ENCODE measurements around the gene TCF12.
"Not testable (repeated sequence)": the region's sequence is repeated elsewhere in the genome, so short reads cannot be mapped to it uniquely, and the experiment has no call there.

Gene TCF12

GRCh38 chr15:57097919-57098543 lies 179.6 kb downstream of the TCF12 start:
- not testable (repeated sequence) for DNase-seq

- no peak for DNase-seq
Observed at GRCh38 chr15:57098896-57099295, 180.5 kb downstream of the TCF12 start.

- DNase-seq: no peak
Observed at GRCh38 chr15:57100136-57100539, 181.7 kb downstream of the TCF12 start.

GRCh38 chr15:57102858-57103257 lies 184.4 kb downstream of the TCF12 start:
- DNase-seq: no peak

- no peak for DNase-seq
Observed at GRCh38 chr15:57108296-57108695, 189.9 kb downstream of the TCF12 start.

- DNase-seq: no peak
Observed at GRCh38 chr15:57109005-57109404, 190.6 kb downstream of the TCF12 start.

- DNase-seq: no peak
Observed at GRCh38 chr15:57111002-57111401, 192.6 kb downstream of the TCF12 start.

GRCh38 chr15:57112178-57112577 lies 193.7 kb downstream of the TCF12 start:
- no peak for DNase-seq

GRCh38 chr15:57114070-57114469 lies 195.6 kb downstream of the TCF12 start:
- DNase-seq: no peak

- DNase-seq: no peak
Observed at GRCh38 chr15:57118013-57118799, 199.8 kb downstream of the TCF12 start.

- DNase-seq: no peak
Observed at GRCh38 chr15:57122080-57122840, 203.8 kb downstream of the TCF12 start.

GRCh38 chr15:57124036-57124435 lies 205.6 kb downstream of the TCF12 start:
- DNase-seq: no peak

GRCh38 chr15:57129064-57129463 lies 210.6 kb downstream of the TCF12 start:
- no peak for DNase-seq

GRCh38 chr15:57130956-57131355 lies 212.5 kb downstream of the TCF12 start:
- DNase-seq: no peak

GRCh38 chr15:57133127-57133968 lies 214.9 kb downstream of the TCF12 start:
- peak in 1 of 2 donors; percentile 18 for DNase-seq

- DNase-seq: no peak
Observed at GRCh38 chr15:57134071-57134605, 215.7 kb downstream of the TCF12 start.

GRCh38 chr15:57134851-57135250 lies 216.4 kb downstream of the TCF12 start:
- DNase-seq: no peak

GRCh38 chr15:57135800-57136199 lies 217.4 kb downstream of the TCF12 start:
- DNase-seq: no peak

- DNase-seq: no peak
Observed at GRCh38 chr15:57138349-57138788, 219.9 kb downstream of the TCF12 start.

GRCh38 chr15:57143511-57144078 lies 225.2 kb downstream of the TCF12 start:
- no peak for DNase-seq

GRCh38 chr15:57144448-57144847 lies 226.0 kb downstream of the TCF12 start:
- no peak for DNase-seq

All from stimulated activated CD4-positive, alpha-beta T cell treated with anti-CD3 and anti-CD28 coated beads, Interleukin-2, amount 100 ng/mL, for 24 hours (primary cell).